Midbrain (tissue), 1 donor: Measurements from ENCODE around the gene PRR14L.
"Not testable (repeated sequence)": the region's sequence is repeated elsewhere in the genome, so short reads cannot be mapped to it uniquely, and the experiment has no call there.

ENCODE experiments used
- DNase-seq: peaks from one replicate; lab custom pipeline; 2025; lab: John Stamatoyannopoulos, UW

Gene PRR14L

DNA sequence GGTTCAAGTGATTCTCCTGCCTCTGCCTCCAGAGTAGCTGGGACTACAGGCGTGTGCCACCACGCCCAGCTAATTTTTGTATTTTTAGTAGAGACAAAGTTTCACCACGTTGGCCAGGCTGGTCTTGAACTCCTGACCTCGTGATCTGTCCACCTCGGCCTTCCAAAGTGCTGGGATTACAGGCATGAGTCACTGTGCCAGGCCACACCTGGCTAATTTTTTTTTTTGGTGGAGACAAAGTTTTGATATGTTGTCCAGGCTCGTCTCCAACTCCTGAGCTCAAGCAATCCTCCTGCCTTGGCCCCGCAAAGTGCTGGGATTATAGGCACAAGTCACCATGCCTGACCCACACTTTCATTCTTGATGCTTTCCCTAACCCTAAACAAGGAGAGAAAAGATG is 9.6 kb downstream of the PRR14L start:
- not testable (repeated sequence) for DNase-seq

DNA sequence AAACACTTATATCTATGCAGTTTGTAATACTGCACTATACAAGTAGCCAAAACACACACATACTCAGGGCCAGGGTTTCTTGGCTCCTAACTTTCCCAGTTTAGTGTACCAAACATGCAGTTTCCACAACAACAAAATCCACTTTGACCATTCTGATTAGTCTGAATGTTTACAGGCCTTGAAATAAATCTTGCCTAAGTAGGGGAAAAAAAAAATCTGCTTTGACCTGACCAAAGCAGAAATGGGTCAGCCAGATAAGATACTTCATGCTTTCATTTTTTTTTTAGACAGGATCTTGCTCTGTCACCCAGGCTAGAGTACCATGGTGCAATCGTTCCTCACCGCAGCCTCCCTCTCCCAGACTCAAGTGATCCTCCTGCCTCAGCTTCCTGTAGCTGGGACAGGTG is 10.1 kb downstream of the PRR14L start:
- DNase-seq: no peak

DNA sequence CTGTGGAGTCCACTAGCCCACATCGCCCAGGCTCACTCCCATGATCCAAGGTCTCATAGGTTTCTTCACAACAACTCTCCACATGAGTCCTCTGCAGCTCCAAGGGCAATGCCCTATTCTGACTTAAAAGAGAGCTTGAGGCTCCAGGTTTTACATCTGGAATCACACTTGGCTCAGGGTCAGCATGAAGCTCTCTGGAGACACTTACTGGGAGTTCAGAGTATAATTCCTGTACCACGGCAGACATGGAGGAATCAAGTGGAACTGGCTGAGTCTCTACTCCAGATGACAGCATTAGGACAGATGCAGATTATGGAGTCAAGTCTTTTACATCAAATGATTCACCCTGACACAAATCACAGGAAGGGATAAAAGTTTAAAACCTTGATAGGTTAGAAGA is 11.4 kb downstream of the PRR14L start:
- no peak for DNase-seq

DNA sequence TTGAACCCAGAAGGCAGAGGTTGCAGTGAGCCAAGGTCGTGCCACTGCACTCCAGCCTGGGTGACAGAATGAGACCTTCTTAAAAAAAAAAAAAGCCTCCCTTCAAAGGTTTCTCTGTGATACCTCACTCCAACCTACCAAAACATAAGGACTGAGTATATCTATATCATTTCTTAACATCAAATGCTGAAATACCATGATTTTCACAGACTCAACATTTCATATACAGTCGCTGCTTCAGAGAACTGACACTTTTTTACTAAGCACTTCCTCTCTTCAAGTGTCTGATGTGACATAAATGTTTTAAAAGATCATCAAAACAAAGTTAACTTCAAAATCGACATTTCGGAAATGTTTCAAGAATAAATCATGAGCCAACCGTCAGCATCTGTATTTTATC is 12.0 kb downstream of the PRR14L start:
- no peak for DNase-seq

DNA sequence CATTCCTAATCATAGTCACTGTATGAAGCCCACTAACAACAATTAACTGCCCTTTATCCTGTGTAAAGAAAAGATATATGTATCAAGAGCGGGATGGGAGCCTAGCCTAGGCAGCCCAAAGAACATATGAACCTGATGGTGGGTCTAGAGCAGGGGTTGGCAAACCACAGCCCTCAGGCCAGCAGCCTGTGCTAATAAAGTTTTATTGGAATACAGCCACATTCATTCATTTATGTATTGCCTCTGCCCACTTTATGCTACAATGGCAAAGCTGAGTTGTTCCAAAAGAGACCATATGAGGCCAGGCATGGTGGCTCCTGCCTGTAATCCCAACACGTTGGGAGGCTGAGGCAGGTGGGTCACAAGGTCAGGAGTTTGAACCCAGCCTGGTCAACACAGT is 13.5 kb downstream of the PRR14L start:
- no peak for DNase-seq

DNA sequence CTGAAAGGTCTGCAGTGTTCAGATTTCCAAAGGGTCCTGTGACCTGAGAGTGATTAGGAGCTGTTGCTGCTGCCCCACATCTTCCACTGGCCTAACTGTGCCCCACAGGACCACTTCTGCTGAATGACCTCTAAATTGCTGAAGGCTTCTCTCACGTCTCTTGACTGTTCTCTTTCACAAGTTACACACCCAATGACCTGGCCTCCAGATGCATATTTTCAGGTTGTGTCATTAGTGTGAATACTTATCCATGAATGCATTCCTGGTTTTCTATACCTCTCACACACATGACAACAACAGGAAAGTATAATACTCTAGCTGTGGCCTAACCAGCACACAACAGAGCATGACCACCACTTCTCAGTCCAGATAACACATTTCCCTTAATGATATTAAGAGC is 15.4 kb downstream of the PRR14L start:
- DNase-seq: no peak

DNA sequence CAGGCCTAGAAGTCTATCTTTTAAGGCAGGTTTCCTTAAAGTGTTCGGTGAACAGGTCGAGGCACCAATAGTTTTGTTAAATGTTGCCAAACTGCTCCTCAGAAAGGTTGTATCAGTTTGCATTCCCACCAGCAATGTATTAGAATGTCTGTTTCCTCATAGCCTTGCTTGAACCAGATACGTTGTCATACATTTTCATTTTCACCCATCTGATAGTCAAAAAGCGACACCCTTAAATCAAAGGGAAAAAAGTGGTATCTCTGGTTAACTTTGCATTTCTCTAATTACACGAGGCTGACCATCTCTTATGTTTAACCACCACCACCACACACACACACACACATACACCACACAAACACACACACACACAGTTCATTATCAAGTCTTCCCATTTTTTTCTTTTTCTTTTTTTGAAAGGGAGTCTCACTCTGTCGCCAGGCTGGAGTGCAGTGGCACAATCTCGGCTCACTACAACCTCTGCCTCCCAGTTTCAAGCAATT is 16.3 kb downstream of the PRR14L start:
- no peak for DNase-seq

DNA sequence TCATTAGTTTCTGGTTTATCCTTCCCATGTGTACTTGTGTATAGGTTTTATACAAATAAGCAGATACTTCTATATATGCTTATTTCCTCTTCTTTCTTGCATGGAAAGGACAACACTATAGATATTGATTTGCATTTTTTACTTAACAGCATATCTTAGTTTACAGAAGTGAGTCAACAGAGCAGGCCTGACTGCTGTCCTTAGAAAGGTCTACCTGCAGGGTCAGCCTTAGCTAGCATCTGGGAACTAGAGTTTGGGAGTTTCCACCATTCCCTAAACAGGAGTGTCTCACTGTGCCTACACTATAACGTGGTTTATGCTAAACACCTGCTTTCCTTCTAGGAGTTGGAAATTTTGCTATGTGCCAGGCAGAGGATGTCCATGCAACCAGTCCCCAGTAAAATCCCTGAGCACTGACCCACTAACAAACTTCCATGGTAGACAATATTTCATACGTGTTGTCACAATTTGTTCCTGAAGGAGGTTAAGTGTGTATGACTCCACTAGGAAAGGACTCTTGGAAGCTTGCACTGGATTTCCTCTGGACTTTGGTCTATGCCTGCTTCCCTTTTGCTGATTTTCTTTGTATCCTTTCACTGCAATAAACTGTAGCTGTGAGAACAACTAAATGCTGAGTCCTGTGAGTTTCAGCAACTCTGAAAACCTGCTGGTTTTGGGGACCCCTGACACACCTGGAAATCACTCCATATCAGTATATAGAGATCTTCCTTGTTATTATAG is 17.7 kb downstream of the PRR14L start:
- no peak for DNase-seq

DNA sequence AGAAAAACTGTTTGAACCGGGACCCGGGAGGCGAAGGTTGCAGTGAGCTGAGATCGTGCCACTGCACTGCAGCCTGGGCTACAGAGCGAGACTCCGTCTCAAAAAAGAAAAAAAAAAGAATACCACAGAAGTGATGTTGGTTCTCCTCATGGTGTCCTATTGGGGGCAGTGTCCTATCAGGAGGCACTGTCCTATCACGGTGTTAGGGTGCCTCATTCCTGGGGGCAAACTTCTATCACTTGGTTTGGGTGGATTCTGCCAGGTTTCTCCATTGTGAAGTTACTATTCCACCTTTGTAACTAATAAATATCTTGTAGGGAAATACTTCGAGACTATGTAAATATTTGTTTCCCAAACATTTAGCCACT is 19.6 kb downstream of the PRR14L start:
- DNase-seq: no peak

DNA sequence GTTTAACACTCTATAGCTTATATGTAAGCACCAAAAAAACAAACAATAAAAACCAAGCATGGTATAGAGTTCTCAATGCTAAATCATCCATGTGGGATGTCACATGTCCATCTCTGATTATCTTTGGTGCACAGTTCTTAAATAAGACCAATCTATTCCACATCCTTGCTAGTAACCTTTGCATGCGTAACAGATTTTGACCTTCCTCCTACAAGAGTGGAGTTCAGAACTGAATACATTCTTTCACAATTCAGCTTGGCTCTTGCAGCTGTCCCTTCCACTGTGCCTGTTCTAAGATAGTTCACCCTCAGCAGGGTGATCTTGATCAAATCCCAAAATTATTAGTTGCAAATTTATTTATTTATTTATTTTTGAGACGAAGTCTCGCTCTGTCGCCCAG is 21.1 kb downstream of the PRR14L start:
- DNase-seq: no peak

DNA sequence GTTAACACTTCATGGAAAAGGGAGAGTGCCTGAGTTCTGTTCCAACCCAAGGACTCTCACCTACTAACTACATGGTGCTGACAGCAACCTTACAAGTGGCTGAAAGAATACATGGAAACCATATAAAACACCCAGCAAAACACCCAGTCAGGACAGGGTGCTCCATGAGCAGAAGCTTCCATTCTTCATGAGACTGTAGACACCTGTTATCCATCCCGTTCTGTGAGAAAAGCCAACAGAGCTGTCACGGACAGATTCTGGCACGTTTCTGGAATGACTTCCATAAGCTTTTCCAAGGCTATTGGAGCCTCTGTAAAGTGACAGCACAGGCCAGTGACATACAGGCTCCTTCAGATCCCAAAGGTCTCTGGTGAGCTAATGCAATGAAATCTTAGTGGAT is 23.2 kb downstream of the PRR14L start:
- DNase-seq: no peak

DNA sequence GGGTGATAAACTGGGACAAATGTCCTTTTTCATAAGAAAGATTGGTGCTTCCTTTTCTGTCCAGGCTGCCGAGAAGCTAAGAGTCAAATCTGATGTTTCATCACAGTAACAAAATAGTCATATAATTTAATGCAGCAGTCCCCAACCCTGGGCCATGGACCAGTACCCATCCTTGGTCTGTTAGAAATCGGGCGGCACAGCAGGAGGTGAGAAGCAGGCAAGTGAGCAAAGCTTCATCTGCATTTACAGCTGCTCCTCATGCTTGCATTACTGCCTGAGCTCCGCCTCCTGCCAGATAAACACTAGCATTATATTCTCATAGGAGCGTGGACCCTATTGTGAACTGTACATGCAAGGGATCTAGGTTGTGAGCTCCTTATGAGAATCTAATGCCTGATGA is 26.2 kb downstream of the PRR14L start:
- no peak for DNase-seq

DNA sequence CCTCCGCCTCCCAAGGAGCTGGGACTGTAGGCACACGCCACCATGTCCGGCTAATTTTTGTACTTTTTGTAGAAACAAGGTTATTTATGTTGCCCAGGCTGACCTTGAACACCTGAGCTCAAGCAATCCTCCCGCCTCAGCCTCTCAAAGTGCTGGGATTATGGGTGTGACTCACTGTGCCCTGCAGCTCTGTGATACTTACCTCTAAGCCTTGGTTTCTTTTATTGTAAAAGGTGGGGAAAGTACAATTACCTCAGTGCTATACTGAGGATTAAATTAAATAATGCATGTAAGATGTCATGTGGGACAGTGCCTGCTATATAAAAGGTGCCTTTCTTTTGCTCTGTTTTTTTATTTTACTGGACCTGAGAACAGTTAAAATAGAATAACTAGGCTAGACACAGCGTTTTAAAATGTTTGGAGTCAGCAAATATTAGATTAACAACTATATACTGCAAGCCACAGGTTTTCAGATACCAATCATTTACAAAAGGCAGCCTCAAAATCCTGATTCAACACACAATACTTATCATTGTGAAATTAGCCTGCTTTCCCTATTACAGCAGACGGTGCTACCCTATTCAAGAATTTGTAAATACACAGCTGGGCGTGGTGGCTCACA is 30.0 kb downstream of the PRR14L start:
- DNase-seq: no peak

DNA sequence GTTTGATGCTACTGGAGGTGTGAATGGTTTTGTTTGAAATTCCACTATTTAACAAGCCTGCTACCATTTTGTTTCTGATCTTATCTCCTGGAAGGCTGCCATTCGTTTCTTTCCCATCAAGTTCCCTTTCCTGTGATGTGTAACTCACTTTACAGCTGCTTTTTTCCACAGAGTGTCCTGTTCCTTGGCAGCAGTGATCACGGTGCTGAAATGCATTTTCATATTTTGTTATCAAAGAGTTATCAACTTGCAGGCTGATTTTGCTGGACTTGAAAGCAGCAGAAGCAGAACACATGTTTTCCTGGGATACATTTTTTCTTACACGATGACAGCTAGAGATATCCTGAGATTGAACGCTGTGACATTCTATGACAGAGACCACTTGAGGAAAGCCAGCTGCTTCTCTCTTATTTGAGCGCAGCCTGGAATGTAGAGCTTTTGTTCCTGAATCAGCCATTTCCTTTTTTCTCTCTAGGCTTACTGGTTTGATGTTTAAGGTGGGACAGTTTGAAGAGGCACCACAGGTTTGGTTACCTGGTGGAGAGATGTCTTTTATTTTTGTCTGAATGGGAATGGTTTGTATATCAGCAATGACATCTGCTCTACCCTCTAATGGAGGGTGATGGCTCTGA is 34.7 kb downstream of the PRR14L start:
- no peak for DNase-seq

DNA sequence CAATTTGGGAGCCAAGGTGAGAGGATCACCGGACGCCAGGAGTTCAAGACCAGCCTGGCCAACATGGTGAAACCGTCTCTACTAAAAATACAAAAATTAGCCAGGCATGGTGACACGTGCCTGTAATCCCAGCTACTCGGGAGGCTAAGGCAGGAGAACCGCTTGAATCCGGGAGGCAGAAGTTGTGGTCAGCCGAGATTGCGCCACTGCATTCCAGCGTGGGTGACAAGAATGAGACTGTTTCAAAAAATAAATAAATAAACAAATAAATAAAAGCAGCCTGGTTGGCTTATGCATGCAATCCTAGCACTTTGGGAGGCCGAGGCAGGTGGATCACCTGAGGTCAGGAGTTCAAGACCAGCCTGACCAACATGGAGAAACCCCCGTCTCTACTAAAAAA is 38.7 kb downstream of the PRR14L start:
- not testable (repeated sequence) for DNase-seq

DNA sequence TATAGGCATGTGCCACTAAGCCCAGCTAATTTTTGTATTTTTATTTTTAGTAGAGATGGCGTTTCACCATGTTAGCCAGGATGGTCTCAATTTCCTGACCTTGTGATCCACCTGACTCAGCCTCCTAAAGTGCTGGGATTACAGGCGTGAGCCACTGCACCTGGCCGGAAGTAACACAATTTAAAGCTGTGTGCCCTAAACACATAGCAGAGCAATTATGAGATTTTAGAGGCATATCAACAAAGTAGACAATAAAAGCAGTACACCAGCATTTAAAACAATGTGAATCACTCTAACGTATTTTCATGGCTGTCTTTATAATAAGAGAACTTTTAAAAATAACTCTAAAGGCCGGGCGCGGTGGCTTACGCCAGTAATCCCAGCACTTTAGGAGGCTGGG is 42.4 kb downstream of the PRR14L start:
- DNase-seq: no peak

DNA sequence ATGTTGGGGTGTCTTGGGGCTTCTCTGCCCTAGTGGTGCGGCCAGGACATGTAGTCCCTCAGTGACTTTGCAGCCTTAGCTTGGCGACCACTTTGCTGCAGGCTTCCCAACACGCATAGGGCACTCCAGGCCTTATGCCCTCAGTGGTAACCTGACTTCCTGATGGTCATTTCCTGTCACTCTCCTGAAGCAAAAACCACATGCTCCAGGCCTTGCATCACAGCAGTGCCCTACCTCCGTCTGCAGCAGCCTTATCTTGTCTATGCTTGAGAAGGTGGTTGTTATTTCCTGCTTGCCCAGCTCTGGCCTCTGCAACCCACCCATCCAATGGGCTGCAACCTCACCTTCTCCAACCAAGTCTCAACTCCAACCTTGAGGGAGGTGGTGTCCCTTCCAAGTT is 54.5 kb downstream of the PRR14L start:
- no peak for DNase-seq

DNA sequence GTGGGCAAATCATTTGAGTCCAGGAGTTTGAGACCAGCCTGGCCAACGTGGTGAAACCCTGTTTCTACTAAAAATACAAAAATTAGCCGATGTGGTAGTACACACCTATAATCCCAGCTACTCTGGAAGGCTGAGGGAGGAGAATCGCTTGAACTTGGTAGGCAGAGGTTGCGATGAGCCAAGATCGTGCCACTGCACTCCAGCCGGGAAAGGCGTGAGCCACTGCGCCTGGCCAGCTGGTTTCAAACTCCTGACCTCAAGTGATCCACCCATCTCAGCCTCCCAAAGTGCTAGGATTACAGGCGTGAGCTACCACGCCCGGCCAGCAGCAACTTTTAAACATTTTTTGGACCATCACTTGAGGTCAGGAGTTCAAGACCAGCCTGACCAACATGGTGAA is 55.9 kb downstream of the PRR14L start:
- DNase-seq: not testable (repeated sequence)

DNA sequence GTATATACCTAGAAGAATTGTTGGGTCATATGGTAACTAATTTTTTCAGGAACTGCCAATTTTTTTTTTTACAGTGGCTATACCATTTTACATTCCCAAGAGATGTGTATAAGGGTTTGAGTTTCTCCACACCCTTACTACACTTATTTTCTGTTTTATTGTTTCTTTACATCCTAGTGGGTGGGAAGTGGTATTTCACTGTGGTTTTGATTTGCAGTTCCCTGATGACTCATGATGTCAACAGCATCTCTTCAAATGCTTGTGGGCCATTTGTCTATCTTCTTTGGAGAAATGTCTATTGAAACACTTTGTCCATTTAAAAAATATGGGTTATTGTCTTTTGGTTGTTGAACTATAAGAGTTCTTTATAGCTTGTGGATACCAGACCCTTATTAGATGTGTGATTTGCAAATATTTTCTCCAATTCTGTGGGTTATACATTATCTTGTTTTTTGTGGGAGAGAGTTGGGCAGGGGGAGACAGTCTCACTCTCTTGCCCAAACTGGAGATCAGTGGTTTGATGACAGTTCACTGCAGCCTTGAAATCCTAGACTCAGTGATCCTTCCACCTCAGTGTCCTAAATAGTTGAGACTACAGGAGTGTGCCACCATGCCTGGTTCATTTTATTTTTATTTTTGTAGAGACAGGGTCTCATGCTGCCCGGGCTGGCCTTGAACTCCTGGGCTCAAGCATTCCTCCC is 57.6 kb downstream of the PRR14L start:
- DNase-seq: no peak

DNA sequence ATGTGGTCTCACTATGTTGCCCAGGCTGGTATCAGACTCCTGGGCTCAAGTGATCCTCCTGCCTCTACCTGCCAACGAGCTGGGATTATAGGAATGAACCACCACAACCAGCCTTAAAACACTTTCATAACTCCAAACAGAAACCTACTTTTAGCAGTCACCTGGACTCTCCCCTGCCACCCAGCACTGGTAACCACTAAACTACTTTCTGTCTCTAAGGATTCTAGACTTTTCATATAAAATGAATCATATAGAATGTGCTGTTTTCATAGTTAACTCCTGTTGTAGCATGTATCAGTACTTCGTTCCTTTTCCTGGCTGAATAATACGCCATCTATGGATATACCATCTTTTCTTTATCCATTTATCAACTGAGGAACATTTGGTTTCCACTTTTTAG is 58.5 kb downstream of the PRR14L start:
- no peak for DNase-seq

DNA sequence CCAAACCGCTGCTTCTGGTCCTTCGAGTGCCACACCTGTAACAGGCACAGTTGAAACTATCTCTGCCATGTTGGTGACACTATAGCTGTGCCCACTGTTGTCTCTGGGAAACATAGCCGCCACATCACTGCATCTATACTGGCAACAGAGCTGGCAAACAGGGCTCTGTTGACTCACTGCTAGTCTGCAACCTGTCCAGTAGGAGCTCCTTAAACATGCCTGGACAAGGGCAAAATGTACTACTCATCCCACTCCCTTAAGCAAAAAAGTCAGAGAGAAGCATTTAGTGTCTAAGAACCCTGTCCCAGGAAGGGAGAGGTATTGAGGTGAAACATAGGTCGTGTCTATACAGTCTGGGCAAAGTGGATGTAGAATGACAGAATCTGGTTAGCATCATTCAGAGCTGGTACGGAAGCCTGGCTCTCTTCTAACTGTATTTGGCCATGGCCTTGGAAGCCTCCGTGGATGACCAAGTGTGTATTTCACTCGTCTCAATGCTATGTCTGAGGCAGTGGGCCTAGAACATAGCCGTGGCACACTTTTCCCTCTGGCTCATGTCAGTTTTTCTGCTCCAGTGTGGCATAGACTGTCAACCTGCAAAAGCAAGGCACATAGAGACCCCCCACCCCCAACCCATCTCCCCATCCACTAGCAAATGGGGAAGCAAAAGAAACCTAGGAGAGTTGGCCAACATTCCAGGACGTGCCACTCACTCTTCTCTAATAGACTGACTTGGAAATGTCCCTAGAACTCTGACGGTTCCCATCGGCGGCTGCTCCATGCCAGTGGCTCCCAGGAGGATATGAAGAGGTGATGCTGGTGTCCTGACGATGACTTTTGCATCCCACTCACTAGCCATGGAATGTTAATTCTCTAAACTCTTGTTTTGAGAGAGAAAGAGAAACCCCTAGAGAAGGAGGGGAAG is 66.5 kb downstream of the PRR14L start:
- DNase-seq: no peak

DNA sequence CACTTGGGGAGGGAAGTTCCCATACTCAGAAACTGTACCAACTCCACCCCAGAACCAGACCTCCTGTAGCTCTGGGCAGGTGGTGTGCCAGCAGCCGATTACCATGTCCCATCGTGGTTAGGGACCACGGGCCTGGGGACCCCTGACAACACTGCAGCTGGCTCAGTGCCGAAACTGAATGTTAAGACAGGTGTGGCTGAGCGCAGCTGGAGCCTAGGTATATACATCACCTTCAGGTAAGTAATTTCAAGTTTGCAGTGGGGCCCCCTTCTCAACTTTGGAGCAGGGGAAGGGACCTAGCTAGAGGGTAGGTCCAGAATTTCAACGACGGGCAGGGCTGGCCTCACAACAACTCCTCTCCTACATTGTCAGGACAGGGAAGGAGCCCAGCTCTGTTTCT is 67.2 kb downstream of the PRR14L start:
- DNase-seq: no peak
